Body of pancreas (tissue), 4 donors: ENCODE measurements around the gene OR2J3. TPM values are rescaled to one million over a fixed set of nuclear protein-coding genes. Genes with fewer than 3 reads are reported as not detected.

Experiments used
- ATAC-seq: fragments of 150-250 bp; one replicate; pipeline ENCODE4 v1.9.1; 2016
- DNase-seq, 4 donors: peaks; one replicate each; pipeline ENCODE4 v3.0.0-alpha.2; 2019
- H3K27ac ChIP-seq, 4 donors: fragments of 200-600 bp; sonication (generic); 1 replicate in 3 of 4; 2 replicates in 1 of 4; pipeline versions ENCODE4 v1.5.1 to v1.6.1; 2016 to 2019; ENCODE audit warnings: mild to moderate bottlenecking in 1 of 4, mixed read lengths in 1 of 4, moderate library complexity in 1 of 4
- H3K27me3 ChIP-seq, 2 donors: fragments of 200-600 bp; sonication (generic); one replicate each; pipeline ENCODE4 v1.6.0; 2016; ENCODE audit warnings: mild to moderate bottlenecking in 1 of 2
- H3K36me3 ChIP-seq, 2 donors: fragments of 200-600 bp; sonication (generic); replicated peaks in 1 of 2; 2 replicates each; pipeline ENCODE4 v1.5.1; 2016; ENCODE audit warnings: low read depth in 2 of 2; ENCODE audit not compliant: insufficient read depth in 1 of 2
- H3K4me1 ChIP-seq: fragments of 200-600 bp; sonication (generic); one replicate; pipeline ENCODE4 v1.6.0; 2016
- H3K4me3 ChIP-seq, 2 donors: fragments of 200-600 bp; sonication (generic); 1 replicate in 1 of 2; 2 replicates in 1 of 2; pipeline ENCODE4 v1.5.1; 2016 to 2019
- H3K9me3 ChIP-seq, 3 donors: fragments of 200-600 bp; sonication (generic); 1 replicate in 2 of 3; 2 replicates in 1 of 3; pipeline ENCODE4 v1.5.1; 2016
- POLR2A ChIP-seq, 3 donors: fragments of 450-650 bp; IDR thresholded peaks; one replicate each; pipeline ENCODE4 v1.6.1; 2016; ENCODE audit warnings: antibody characterized with exemption in 3 of 3, mild to moderate bottlenecking in 2 of 3
- whole genome bisulfite sequencing, 2 donors: methylation state at CpG; one replicate each; pipeline ENCODE4 v1.1.5; 2017; 5-methylcytosine and 5-hydroxymethylcytosine counted together
- intact Hi-C: fragments of 100-400 bp; cut with DNase I; formaldehyde crosslinking; loops from one replicate; pipeline ENCODE4 v1.15.1; 2023
- total RNA-seq, 2 donors: library from RNA; depleted of rRNA; stranded (reverse); fragments of >200 nt; gene quantifications; one replicate each; pipeline ENCODE4 v1.1.0, GENCODE V29; 2016
- TF ChIP-seq, protein P1 (sequence below), 7 experiments: fragments of 450-650 bp in 4 of 7; fragments of 200-600 bp in 3 of 7; sonication (generic) in 3 of 7; IDR thresholded peaks; one replicate each; pipeline ENCODE4 v1.5.1; 2016 to 2019; ENCODE audit warnings: antibody characterized with exemption in 7 of 7

The OR2J3 gene
- total RNA-seq, 2 donors from 2014 or later: not detected

DNA sequence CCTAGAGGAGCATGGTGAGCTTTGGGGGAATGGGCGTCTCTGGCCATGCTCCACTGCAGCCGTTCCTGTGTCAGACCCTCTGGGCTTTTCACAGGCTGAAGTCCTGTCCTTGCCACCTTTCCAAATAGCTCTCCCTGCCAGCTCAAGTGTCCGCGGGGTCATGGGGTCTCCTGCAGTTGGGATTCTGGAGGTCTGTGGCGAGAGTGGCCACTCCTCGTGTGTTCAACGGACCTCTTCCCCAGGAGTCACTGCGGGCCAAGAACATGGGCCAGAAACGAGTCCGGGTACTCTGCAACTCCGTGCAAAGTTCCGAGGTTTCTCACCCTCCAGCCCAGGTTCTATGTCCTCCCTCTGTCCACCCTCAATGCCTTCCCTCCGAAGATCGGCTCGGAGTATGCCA is 25.4 kb upstream of the OR2J3 start:
- DNase-seq (no peak), ATAC-seq (no peak)
- intact Hi-C loops: no loop called here
- no peaks in the 10 kb centered on the region for H3K4me1 ChIP-seq
- no peaks in the 10 kb centered on the region for H3K9me3 ChIP-seq
- no peak for TF ChIP-seq POLR2A (IDR thresholded peaks at IDR 0.05)
- TF ChIP-seq, protein P1, sequence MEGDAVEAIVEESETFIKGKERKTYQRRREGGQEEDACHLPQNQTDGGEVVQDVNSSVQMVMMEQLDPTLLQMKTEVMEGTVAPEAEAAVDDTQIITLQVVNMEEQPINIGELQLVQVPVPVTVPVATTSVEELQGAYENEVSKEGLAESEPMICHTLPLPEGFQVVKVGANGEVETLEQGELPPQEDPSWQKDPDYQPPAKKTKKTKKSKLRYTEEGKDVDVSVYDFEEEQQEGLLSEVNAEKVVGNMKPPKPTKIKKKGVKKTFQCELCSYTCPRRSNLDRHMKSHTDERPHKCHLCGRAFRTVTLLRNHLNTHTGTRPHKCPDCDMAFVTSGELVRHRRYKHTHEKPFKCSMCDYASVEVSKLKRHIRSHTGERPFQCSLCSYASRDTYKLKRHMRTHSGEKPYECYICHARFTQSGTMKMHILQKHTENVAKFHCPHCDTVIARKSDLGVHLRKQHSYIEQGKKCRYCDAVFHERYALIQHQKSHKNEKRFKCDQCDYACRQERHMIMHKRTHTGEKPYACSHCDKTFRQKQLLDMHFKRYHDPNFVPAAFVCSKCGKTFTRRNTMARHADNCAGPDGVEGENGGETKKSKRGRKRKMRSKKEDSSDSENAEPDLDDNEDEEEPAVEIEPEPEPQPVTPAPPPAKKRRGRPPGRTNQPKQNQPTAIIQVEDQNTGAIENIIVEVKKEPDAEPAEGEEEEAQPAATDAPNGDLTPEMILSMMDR (IDR thresholded peaks at IDR 0.05): no peak
- WGBS, 2 donors: 81 to 88% methylated on average over 15 of the region's 15 CpGs
- H3K4me3 ChIP-seq: no peak overlapping the region
- H3K36me3 ChIP-seq: no peaks in the 10 kb centered on the region
- H3K27ac ChIP-seq: no peak overlapping the region
- H3K27me3 ChIP-seq: no peaks in the 10 kb centered on the region

DNA sequence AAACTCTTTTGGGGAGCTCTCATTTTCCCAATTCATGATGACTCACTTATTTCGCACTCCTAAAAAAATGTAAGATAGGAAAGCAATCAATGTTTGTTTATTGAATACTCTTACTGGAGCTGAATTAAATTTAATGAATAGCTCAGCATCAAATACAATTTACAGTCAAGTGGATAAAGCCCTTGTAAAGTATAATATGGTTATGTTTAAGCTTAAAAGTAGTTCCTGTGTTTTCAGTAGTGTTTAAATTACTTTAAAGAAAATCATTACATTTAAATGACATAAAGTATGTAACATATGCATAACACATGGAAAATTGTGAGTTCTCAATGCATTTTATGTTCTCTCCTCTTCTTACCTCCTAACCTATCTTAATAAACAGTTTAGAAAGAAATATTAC is 20.6 kb upstream of the OR2J3 start, which contains the start of gene OR2B3:
Gene OR2B3 (minus strand): TSS at position 101 of the 400 bp plus-strand sequence. CDS start 65 bp downstream, at position 36.
- H3K27me3 ChIP-seq: no peaks in the 10 kb centered on the region
- no peak within 1 kb of the TSS for H3K27ac ChIP-seq
- H3K36me3 ChIP-seq: no peaks in the 10 kb centered on the region
- intact Hi-C loops: no loop called here
- H3K4me1 ChIP-seq: no peaks in the 10 kb centered on the region
- H3K9me3 ChIP-seq: no peaks in the 10 kb centered on the region
- DNase-seq (no peak), ATAC-seq (no peak)
- no peak within 1 kb of the TSS for H3K4me3 ChIP-seq
- WGBS, 2 donors: 69 to 71% methylated on average over 1 of the region's 1 CpG
- no peak for TF ChIP-seq POLR2A (IDR thresholded peaks at IDR 0.05)
- TF ChIP-seq, protein P1 (IDR thresholded peaks at IDR 0.05): no peak

DNA sequence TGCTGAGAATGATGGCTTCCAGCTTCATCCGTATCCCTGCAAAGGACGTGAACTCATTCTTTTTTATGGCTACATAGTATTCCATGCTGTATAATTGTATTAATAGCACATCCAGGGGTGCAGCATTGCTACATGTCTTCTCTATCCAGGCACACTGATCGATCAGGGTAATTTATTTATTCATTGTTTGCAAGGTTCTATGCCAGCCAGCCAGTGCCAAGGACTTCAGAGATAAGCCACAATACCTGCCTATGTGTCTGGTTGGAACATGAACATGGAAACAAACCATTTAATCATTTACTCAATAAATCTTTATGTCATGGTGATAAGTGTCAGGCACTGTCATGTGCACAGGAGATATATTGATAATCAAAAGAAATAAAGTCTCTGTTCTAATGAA is 14.9 kb upstream of the OR2J3 start:
- no peaks in the 10 kb centered on the region for H3K27me3 ChIP-seq
- ATAC-seq (no peak), DNase-seq (no peak)
- H3K9me3 ChIP-seq: no peaks in the 10 kb centered on the region
- no peak overlapping the region for H3K4me3 ChIP-seq
- no peak overlapping the region for H3K27ac ChIP-seq
- H3K4me1 ChIP-seq: no peaks in the 10 kb centered on the region
- WGBS, 2 donors: 60 to 62% methylated on average over 3 of the region's 3 CpGs
- H3K36me3 ChIP-seq: no peaks in the 10 kb centered on the region
- intact Hi-C loops: no loop called here
- TF ChIP-seq POLR2A (IDR thresholded peaks at IDR 0.05): no peak
- TF ChIP-seq, protein P1 (IDR thresholded peaks at IDR 0.05): no peak

DNA sequence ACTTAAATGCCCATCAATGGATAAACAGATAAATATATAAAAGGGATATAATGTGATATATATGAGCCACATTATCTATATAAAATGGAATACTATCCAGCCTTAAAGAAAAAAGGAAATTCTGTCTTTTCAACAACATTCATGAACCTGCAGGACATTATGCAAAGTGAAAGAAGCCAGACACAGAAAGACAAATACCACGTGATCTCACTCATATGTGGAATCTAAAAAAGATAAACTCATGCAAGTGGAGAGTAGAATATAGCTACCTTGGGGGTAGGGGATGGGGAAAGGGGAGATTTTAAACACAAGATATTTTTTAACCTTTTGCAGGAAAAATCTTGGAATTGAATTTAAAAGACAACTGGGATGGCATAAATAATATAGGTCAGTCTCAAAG is 10.1 kb upstream of the OR2J3 start:
- no peak for DNase-seq
- no peak overlapping the region for H3K4me3 ChIP-seq
- TF ChIP-seq, protein P1 (IDR thresholded peaks at IDR 0.05): no peak
- no peak for TF ChIP-seq POLR2A (IDR thresholded peaks at IDR 0.05)
- H3K36me3 ChIP-seq: no peaks in the 10 kb centered on the region
- no peaks in the 10 kb centered on the region for H3K4me1 ChIP-seq
- ATAC-seq: no peak
- H3K27ac ChIP-seq: no peak overlapping the region
- intact Hi-C loops: no loop called here
- H3K9me3 ChIP-seq: no peaks in the 10 kb centered on the region
- WGBS, 2 donors: 52 to 64% methylated on average over 1 of the region's 1 CpG
- no peaks in the 10 kb centered on the region for H3K27me3 ChIP-seq

DNA sequence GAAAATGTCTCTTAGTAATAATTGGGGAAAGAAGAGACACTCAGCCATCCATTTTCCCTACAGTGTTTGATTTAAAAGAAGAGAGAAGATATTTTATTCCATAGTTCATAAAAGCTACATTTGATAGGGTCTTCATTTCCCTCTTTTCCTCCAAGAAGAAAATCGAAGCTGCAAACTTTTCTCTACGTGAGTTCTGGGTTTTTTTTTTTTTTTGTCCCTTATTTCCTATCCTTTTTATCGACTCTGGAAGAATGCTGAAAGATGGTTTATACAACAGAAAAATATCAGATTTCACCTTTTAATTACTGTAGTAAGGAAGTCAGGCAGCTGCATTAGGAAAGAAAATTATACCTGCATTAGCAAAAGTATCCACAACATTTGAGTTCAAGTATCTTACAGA is 8.7 kb upstream of the OR2J3 start, which contains the start of gene OR2J1:
Gene OR2J1 (plus strand): TSS at position 301 of the 400 bp plus-strand sequence. CDS start 1,453 bp downstream, outside the sequence.
- DNase-seq: no peak
- H3K27me3 ChIP-seq: no peaks in the 10 kb centered on the region

More for the DNA sequence above, 8.7 kb upstream of the OR2J3 start, which contains the start of gene OR2J1:
- no peaks in the 10 kb centered on the region for H3K4me1 ChIP-seq
- H3K4me3 ChIP-seq: no peak within 1 kb of the TSS
- 55 to 65% methylated on average over 3 of the region's 3 CpGs for WGBS, 2 donors
- TF ChIP-seq, protein P1 (IDR thresholded peaks at IDR 0.05): no peak
- no peak for TF ChIP-seq POLR2A (IDR thresholded peaks at IDR 0.05)
- intact Hi-C loops: no loop called here
- H3K27ac ChIP-seq: no peak within 1 kb of the TSS
- H3K9me3 ChIP-seq: no peaks in the 10 kb centered on the region
- no peak for ATAC-seq
- H3K36me3 ChIP-seq: no peaks in the 10 kb centered on the region
